GM19351 (cell line): ENCODE results near the gene PARK7.

ENCODE experiments used
- ATAC-seq: cut with Tn5 transposase; IDR thresholded peaks from one replicate; pipeline ENCODE4 v1.9.1; 2021; ENCODE audit warnings: mild to moderate bottlenecking, moderate library complexity; ENCODE audit not compliant: unreplicated experiment

The PARK7 gene

GRCh38 chr1:7980984-7981383 is 19.5 kb downstream of the PARK7 start:
- ATAC-seq = no peak

- ATAC-seq = no peak
Observed at GRCh38 chr1:7983086-7983778, 21.7 kb downstream of the PARK7 start.

- no peak for ATAC-seq
Observed at GRCh38 chr1:7984811-7985210, 23.3 kb downstream of the PARK7 start.

- no peak for ATAC-seq
Observed at GRCh38 chr1:7985851-7986612, 24.5 kb downstream of the PARK7 start.

GRCh38 chr1:7987528-7987927 is 26.0 kb downstream of the PARK7 start:
- ATAC-seq = no peak

GRCh38 chr1:7988576-7988975 is 27.1 kb downstream of the PARK7 start:
- ATAC-seq = no peak

- no peak for ATAC-seq
Observed at GRCh38 chr1:7989762-7990428, 28.4 kb downstream of the PARK7 start.

GRCh38 chr1:7991504-7992440 is 30.3 kb downstream of the PARK7 start:
- ATAC-seq = no peak

- no peak for ATAC-seq
Observed at GRCh38 chr1:7992885-7993284, 31.4 kb downstream of the PARK7 start.

GRCh38 chr1:7993593-7994479 is 32.3 kb downstream of the PARK7 start:
- ATAC-seq = peak; percentile 91

- ATAC-seq = no peak
Observed at GRCh38 chr1:7994827-7995226, 33.3 kb downstream of the PARK7 start.

- no peak for ATAC-seq
Observed at GRCh38 chr1:7995437-7995836, 33.9 kb downstream of the PARK7 start.

GRCh38 chr1:8002329-8002910 is 40.9 kb downstream of the PARK7 start:
- ATAC-seq = no peak

- no peak for ATAC-seq
Observed at GRCh38 chr1:8002921-8003320, 41.4 kb downstream of the PARK7 start.

- no peak for ATAC-seq
Observed at GRCh38 chr1:8003438-8004112, 42.1 kb downstream of the PARK7 start.

- no peak for ATAC-seq
Observed at GRCh38 chr1:8004113-8004802, 42.7 kb downstream of the PARK7 start.

- no peak for ATAC-seq
Observed at GRCh38 chr1:8004803-8005573, 43.5 kb downstream of the PARK7 start.
